Activated CD8-positive, alpha-beta memory T cell treated with anti-CD3 and anti-CD28 coated beads, Interleukin-2, amount 50 U/mL, for 1 hour (primary cell): ENCODE data around the gene ATXN1.
"Not testable (repeated sequence)": the region's sequence is repeated elsewhere in the genome, so short reads cannot be mapped to it uniquely, and the experiment has no call there.

Source experiments
- DNase-seq: peaks from one replicate; pipeline ENCODE4 v3.0.0-alpha.2; 2020; ENCODE audit errors: extremely low read depth

ATXN1 gene

GRCh38 chr6:16414205-16414604 is 347.1 kb downstream of the ATXN1 start:
- no peak for DNase-seq

DNA sequence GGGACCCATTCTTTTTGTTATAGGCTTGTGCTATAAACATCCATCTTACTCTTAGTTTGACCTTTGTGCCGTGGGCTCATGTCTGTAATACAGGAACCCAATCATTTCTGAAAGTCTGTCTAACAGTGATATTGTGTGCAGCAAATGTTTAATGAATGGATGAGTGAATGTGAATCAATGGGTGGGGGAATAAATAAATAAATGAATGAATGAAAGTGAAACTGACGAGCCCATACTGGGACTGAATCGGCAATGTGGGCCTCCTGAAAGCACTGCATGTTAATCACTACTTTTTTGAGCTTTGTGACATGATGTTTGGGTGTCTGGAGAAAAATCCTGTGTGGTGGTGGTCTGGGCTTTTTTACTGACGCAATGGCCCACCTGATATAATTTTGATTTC is 347.9 kb downstream of the ATXN1 start:
- no peak for DNase-seq

DNA sequence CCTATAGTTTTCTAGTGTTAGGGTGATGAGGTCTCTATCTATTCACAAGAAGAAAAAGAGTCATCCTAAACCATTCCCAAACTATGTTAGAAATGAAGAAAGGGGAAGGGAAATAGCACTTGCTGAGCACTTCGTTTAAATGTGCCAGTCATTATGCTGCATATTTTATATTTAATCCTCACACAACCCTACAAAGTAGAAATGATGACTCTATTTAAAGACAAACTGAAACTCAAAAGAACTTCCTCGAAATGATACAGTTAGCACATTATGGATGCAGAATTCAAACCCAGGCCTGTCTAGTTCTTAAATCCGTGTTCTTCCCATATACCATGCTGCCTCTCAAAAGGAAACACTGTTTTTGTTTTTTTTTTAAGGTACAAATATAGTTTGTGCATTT is 348.3 kb downstream of the ATXN1 start:
- DNase-seq = no peak

DNA sequence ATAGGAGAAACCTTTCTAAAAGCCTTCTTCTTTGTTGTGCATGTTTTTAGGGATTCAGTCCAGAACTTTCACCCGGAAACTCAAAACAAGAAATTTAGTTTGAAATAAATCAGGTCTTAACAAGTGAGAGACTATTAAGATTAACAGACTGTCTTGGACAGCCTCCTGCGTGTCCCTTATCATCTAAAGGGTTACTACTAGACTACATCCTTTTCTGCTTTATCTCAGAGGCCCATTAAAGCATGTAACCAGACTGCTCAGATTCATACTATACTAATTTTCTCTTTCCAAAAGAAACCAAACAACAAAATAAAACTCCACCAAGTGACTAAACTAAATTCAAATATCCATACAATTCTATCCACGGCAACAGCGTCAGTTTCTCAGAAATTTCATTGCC is 349.1 kb downstream of the ATXN1 start:
- DNase-seq = no peak

DNA sequence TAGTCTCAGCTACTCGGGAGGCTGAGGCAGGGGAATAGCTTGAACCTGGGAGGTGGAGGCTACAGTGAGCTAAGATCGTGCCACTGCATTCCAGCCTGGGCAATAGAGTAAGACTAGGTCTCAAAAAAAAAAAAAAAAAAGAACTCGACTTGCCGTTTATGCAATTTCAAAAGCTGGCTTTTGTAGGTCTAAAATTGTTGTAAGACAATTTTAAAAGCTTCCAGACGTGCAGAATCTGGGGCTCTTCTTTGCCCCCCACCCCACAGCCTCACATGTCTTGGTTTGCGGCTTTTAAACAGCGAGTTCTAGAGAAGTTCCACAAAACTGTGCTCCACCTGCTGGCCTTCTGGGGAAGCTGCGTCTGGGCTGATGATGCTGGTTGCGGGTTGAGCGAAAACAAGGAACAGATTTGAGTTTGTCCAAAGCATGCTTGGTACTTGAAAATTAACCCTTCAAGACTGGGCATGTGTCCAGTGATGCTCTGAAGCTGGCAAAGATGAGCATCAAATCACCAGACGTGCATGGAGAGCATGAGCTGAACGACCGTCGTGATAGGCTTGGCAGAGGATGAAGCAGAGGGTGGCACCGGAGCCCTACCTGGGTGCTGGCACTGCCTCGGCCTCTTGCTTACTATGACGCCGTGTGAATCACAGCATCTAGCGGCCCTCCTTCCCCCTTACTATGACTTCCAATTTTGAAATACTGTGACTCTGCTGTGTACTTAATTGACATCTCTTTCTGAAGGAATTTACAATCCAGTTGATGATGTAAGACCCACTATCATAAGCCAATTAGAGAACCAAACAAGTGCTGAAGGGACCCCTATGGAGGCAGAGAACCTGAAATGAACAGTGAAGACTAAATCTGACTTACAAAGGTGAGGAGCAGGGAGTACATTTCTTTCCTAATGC is 351.5 kb downstream of the ATXN1 start:
- DNase-seq = no peak

- no peak for DNase-seq
These were observed 352.5 kb downstream of the ATXN1 start for GRCh38 chr6:16408766-16409165.

DNA sequence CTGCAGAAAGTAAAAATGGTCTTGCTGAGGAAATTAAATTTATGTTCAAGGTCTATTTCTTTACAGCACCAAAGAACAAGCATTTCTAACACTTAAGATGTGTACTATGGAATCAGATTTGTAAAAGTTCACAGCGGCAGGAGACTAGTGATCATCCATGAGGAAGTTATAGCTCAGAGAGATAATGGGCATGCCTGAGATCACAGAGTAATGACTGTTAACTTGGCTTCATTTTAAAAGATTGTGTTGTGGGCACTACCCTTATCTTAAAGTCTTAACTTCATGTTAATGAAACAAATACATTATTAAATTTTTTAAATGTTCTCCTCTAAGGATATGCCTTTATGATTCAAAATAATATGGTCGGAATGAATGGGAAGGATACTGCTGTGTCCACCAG is 354.3 kb downstream of the ATXN1 start:
- no peak for DNase-seq

DNA sequence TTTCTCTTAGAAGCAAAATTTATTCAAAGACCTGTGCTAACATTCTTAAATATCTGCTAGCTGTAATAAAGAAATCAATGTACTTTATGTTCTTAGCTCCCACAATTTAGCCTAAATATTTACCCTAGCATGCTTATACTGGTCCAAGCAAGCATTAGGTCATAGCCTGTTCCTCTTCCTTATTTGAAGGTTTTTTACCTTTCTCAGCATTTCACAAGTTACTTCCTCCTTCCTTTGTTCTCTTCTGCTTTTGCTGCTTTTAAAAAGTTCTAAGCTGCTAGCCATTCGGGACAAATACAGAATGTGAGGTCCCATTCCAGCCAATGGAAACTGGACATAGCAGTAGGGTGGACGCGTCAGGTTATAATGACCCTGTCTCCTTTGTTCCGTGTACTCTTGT is 354.7 kb downstream of the ATXN1 start:
- DNase-seq = not testable (repeated sequence)

- no peak for DNase-seq
These were observed 355.9 kb downstream of the ATXN1 start for GRCh38 chr6:16405375-16405774.

- DNase-seq = no peak
These were observed 356.8 kb downstream of the ATXN1 start for GRCh38 chr6:16404456-16404855.

- DNase-seq = no peak
These were observed 357.4 kb downstream of the ATXN1 start for GRCh38 chr6:16403831-16404230.

DNA sequence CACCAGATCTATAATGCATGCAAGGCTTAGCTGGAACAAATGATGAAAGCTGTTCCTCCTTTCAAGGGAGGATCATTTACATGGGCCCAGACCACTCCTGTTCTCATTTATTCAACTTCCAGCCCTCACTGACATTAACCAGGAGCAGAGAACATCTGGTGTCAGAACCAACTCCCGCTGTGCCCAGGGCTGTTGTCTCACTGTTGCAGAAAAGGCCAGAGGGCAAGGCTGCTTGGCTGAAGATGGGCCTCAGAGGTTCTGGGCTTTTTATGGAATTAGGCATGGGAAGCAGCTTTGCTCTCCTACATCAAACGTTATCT is 358.7 kb downstream of the ATXN1 start:
- DNase-seq = no peak

GRCh38 chr6:16400248-16400760 is 361.0 kb downstream of the ATXN1 start:
- no peak for DNase-seq

DNA sequence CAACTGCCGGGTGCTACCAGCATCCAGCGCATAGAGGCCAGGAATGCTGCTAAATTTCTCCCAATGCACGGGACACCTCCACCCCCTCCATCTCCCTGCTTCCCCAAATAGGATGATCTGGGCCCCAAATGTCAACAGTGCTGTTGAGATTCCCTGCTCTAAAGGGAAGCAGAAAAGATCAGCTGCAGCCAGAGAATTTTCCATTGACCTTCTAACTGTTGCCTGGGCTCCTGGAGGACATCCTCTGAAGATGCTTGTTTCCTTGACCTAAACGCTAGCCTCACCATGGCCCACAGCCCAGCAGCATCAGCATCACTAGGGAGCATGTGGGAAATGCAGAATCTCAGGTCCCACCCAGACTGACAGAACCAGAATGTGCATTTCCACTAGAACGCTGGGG is 361.6 kb downstream of the ATXN1 start:
- DNase-seq = no peak

GRCh38 chr6:16399158-16399557 is 362.1 kb downstream of the ATXN1 start:
- DNase-seq = no peak

DNA sequence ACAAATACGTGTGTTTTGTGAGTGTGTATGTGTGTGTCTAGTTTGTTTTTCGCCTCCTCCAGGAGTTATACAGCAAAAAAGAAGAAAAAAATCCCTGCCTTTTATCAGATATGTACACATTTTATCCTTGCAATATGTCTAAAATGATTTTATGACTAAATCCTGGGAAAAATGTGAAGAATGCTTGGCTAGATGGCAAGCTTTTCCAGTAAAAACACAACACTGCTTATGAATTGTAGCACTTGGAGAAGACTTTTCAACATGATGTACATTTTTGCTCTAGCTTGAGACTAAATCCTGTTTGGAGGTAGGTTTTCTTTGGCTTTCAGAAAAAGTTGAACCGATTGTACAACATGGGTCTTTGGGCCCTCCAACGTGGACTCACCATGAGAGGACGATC is 362.7 kb downstream of the ATXN1 start:
- no peak for DNase-seq

DNA sequence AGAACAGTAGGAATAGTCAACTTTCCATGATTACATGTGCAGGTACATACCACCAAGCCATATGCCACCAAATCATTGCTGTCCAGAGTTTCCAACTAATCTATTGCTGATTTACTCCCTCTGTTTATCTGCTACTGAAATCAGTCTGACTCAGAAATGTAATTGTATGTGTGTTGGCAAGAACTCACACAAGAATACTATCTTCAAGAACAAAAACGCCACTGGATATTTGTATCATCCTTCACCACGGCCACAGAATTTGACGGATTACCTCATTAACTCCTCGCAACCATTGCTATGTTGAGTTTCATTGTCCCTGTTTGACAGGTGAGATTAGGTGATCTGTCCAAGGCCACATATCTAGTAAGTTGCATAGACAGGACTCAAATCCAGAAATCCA is 363.6 kb downstream of the ATXN1 start:
- DNase-seq = no peak

DNA sequence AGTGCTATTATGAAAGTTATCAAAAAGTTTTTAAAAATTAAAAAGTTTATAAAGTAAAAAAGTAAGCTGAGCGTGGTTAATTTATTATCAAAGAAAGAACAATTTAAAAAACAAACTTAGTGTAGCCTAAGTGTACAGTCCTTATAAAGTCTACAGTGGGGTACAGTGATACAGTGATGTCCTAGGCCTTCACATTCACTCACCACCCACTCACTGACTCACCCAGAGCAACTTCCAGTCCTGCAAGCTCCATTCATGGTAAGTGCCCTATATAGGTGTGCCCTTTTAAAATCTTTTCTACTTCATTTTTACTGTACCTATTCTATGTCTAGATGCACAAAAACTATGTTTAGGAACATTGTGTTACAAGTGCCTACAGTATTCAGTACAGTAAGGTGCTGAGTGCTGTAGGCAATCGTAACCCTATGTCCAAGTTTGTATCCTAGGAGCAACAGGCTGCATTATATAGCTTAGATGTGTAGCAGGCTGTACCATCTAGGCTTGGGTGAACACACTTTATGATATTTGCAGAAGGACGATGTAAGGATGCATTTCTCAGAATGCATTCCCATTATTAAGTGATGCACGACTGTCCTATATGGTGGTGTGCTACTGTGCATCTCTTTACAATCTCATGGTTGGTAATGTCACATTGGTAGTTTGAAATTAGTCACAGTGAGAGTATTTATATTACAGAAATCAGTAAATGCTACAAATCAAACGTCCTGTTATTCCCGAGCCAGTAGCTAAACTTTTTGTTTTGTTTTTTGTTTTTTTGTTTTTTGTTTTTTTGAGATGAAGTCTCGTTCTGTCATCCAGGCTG is 364.6 kb downstream of the ATXN1 start:
- DNase-seq = no peak

GRCh38 chr6:16394632-16395031 is 366.6 kb downstream of the ATXN1 start:
- no peak for DNase-seq

GRCh38 chr6:16393326-16393725 is 367.9 kb downstream of the ATXN1 start:
- no peak for DNase-seq

GRCh38 chr6:16392010-16392409 is 369.2 kb downstream of the ATXN1 start:
- no peak for DNase-seq

DNA sequence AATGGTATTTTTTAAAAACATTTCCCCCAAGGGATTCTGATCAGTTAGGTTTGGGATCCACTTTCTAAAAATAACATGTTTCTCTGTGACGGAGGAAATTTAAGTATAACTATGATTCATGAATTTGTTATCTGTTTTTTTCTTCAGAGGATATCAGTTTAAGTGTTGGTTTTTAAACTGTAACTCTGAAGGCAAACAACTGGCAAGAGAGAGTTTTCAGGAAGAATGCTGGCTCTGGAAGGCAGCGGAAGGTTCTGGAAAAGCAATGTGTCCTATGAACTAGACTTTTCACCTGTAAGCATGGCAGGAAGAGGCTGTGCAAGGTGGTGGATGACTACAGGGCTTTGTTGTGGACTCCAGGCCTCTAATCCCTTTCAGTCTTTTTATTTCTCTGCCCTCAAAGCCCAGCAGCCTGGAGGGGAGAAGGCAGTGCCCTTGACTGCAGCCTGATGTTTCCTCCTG is 369.8 kb downstream of the ATXN1 start:
- no peak for DNase-seq
